ENCODE measurements around the gene ZFP36L2. TPM values are rescaled to one million over a fixed set of nuclear protein-coding genes. Genes with fewer than 3 reads are reported as not detected.
A peak's percentile ranks its signal among the peaks of the same experiment; 100 is the strongest.

The ZFP36L2 gene
- total and polyA plus RNA-seq, 10 donors, result 72.4 to 223 (median 119) TPM

DNA sequence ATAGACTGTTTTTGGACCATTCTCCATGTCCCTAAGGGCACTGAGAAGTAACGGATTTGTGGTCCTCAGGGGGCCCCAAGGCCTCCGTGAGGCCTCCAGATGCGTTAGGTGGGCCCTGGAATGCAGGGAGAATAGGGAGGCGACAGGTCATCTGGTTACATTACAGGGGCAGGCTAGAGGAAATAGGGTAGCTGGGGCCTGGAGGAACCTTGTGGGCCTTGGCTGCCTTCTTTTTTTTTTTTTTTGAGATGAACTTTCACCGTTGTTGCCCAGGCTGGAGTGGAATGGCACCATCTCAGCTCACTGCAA, 28.9 kb downstream of the ZFP36L2 start:
- Histone ChIP-seq H3K36me3 (no peaks in the 10 kb centered on the region), H3K4me1 (peaks cover 19 to 81% (median 56%) of the 10 kb centered on the region in 6 donors), H3K4me3 (no peak overlapping the region), H3K9me3 (no peaks in the 10 kb centered on the region), H3K27ac (peak overlapping the region in 5 of 8 donors; percentile 29 to 81 (median 58)), H3K27me3 (replicated peaks in 1 of 7) (no peaks in the 10 kb centered on the region)
- TF ChIP-seq CTCF (IDR thresholded peaks at IDR 0.05 in 8 of 11, conservative IDR thresholded peaks at IDR 0.05 in 3 of 11) (no peak), POLR2A (IDR thresholded peaks at IDR 0.05) (no peak)
- no peak for DNase-seq
- intact Hi-C loops (cut with DNase I; ENCODE audit: low total_unique reads), result no loop called here
- 63 to 74% (median 68%) methylated on average over 5 of the region's 5 CpGs for WGBS, 5 donors

- H3K27me3 ChIP-seq (replicated peaks in 1 of 7), result no peaks in the 10 kb centered on the region
- no peaks in the 10 kb centered on the region for H3K9me3 ChIP-seq
- intact Hi-C loops (cut with DNase I; ENCODE audit: low total_unique reads), result no loop called here
- no peak for TF ChIP-seq CTCF (IDR thresholded peaks at IDR 0.05 in 8 of 11, conservative IDR thresholded peaks at IDR 0.05 in 3 of 11)
- TF ChIP-seq POLR2A (IDR thresholded peaks at IDR 0.05), result no peak
- no peak for TF ChIP-seq POLR2AphosphoS5 (IDR thresholded peaks at IDR 0.05)
- H3K36me3 ChIP-seq, result no peaks in the 10 kb centered on the region
- peaks cover 19 to 86% (median 60%) of the 10 kb centered on the region in 6 donors for H3K4me1 ChIP-seq
- H3K27ac ChIP-seq, result peak overlapping the region in 7 of 8 donors; percentile 29 to 81 (median 56)
- no peak for DNase-seq
- no peak overlapping the region for H3K4me3 ChIP-seq
- WGBS, 5 donors, result 38 to 54% (median 43%) methylated on average over 12 of the region's 12 CpGs
Measured at GRCh38 chr2:43196768-43197587, 29.4 kb downstream of the ZFP36L2 start.

DNA sequence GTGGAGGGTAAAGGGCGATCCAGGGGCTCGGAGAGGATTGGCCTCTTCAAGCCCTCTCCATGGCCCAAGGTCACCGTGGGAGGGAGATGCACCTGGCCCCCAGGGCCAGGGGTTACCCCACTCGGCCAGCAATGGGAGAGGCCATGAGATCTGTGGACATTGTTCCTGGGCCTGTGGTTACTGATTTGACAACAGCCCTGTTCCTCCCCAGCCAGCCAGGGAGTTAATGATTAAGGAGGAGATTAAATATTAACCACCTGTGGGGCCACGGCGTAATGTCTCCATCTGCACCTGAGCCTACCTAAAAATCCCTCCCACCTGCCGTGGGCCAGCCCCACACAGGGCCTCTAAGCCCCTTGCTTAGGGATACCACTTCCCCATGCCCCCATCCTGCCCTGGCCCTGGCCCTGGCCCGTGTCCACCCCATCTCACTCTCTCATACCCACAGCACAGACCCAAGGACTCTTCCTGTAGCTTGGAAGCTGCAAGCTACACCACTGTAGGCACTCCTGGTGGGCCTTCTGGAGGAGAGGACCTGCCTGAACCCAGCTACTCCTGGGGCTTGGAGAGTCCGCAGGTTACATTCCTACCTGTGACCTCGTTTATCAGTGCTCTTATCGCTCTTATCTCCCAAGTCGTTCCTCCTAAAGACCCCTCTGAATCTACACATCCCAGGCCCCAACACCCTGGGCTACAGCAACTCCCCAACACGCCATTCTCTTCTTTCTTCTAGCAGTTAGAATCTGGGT, 32.1 kb downstream of the ZFP36L2 start:
- 61 to 67% (median 63%) methylated on average over 13 of the region's 13 CpGs for WGBS, 5 donors
- Histone ChIP-seq H3K27ac (peak overlapping the region; percentile 63 to 90 (median 76)), H3K4me1 (peaks cover 19 to 86% (median 59%) of the 10 kb centered on the region in 6 donors), H3K9me3 (no peaks in the 10 kb centered on the region), H3K4me3 (peak overlapping the region in 1 of 8 donors; percentile 46), H3K27me3 (replicated peaks in 1 of 7) (no peaks in the 10 kb centered on the region), H3K36me3 (no peaks in the 10 kb centered on the region)
- intact Hi-C loops (cut with DNase I; ENCODE audit: low total_unique reads), result no loop called here
- no peak for DNase-seq
- no peak for TF ChIP-seq POLR2A (IDR thresholded peaks at IDR 0.05)
- no peak for TF ChIP-seq CTCF (IDR thresholded peaks at IDR 0.05 in 8 of 11, conservative IDR thresholded peaks at IDR 0.05 in 3 of 11)
- no peak for TF ChIP-seq POLR2AphosphoS5 (IDR thresholded peaks at IDR 0.05)

- no peaks in the 10 kb centered on the region for H3K9me3 ChIP-seq
- 43 to 62% (median 58%) methylated on average over 4 of the region's 4 CpGs for WGBS, 5 donors
- H3K4me1 ChIP-seq, result peaks cover 19 to 91% (median 59%) of the 10 kb centered on the region in 6 donors
- intact Hi-C loops (cut with DNase I; ENCODE audit: low total_unique reads), result no loop called here
- H3K27me3 ChIP-seq (replicated peaks in 1 of 7), result no peaks in the 10 kb centered on the region
- DNase-seq, result no peak
- H3K27ac ChIP-seq, result peak overlapping the region; percentile 63 to 90 (median 76)
- H3K4me3 ChIP-seq, result peak overlapping the region in 1 of 8 donors; percentile 46
- TF ChIP-seq POLR2AphosphoS5 (IDR thresholded peaks at IDR 0.05) (no peak), POLR2A (IDR thresholded peaks at IDR 0.05) (no peak), CTCF (IDR thresholded peaks at IDR 0.05 in 8 of 11, conservative IDR thresholded peaks at IDR 0.05 in 3 of 11) (no peak)
- no peaks in the 10 kb centered on the region for H3K36me3 ChIP-seq
Measured at GRCh38 chr2:43193652-43194120, 32.7 kb downstream of the ZFP36L2 start.

All from spleen (tissue), 11 donors.